ENCODE data around the gene TJP2.

DNA sequence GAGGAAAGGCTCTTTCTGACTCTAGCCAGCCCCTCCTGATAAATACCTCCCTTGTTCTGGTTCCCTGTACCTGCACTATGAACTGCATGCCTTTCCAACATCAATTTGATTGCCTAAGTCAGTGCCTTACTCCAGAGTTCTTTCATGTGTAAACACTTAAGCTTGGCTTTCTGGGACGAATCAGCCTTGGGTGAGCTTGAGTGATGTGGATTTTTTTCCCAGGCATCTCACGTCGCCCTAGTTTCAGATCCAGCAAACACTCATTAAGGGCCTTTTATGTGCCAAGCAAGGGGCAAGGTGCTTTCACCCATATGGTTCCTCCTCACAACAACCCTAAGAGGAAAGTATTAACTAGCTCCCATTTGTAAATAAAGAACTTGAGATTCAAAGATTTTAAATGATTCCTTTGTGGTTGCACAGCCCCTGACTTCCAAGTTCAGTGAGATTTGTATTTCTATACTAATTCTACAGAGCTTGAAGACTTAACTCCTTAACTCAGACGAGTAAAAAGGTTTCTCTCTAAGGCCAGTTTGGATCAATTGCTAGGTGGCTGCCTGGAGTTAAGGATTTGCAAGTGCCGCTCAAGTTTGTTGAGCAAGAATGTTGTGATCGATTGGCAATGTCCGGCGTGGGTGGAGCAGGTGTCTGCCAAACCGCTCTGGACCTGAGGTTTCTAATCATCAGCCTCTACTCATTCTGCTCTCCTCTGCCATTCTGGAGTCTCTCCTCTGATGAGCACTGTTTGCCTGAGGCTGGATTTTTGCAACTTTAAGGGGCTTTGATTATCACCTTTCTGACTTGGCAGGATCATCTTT lies 20.2 kb upstream of the TJP2 start:
- TF ChIP-seq, protein P1, sequence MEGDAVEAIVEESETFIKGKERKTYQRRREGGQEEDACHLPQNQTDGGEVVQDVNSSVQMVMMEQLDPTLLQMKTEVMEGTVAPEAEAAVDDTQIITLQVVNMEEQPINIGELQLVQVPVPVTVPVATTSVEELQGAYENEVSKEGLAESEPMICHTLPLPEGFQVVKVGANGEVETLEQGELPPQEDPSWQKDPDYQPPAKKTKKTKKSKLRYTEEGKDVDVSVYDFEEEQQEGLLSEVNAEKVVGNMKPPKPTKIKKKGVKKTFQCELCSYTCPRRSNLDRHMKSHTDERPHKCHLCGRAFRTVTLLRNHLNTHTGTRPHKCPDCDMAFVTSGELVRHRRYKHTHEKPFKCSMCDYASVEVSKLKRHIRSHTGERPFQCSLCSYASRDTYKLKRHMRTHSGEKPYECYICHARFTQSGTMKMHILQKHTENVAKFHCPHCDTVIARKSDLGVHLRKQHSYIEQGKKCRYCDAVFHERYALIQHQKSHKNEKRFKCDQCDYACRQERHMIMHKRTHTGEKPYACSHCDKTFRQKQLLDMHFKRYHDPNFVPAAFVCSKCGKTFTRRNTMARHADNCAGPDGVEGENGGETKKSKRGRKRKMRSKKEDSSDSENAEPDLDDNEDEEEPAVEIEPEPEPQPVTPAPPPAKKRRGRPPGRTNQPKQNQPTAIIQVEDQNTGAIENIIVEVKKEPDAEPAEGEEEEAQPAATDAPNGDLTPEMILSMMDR (IDR thresholded peaks at IDR 0.05): no peak
- no peak for TF ChIP-seq POLR2A (IDR thresholded peaks at IDR 0.05)
